IPS DF 4.7 (cell line): ENCODE measurements around the gene SRPRB.

ENCODE experiments used
- DNase-seq: peaks from one replicate; pipeline ENCODE4 v3.0.0-alpha.2; 2013; ENCODE audit warnings: low spot score; ENCODE audit errors: extremely low read depth

Gene SRPRB

GRCh38 chr3:133840055-133840737, 34.6 kb downstream of the SRPRB start:
- no peak for DNase-seq

GRCh38 chr3:133840767-133841166, 35.2 kb downstream of the SRPRB start:
- no peak for DNase-seq

GRCh38 chr3:133841196-133841595, 35.6 kb downstream of the SRPRB start:
- no peak for DNase-seq

DNA sequence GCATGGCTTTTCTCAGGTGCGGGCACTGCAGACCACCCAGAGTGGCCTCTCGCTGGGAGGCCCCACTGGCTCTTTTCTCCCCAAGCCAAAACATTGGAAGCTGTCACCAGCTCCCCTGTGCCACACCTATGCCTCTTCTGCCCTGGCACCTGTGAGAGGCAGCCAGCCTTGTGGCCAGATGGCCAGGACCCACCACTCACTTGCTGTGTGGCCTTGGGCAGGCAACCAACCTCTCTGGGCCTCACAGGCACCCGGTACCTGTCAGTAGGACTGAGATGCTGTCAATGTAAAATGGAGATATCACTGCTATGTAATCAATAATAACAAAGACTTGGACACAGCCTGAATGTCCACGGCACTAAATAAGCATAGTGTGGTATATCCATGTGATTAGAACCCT, 36.5 kb downstream of the SRPRB start:
- no peak for DNase-seq

DNA sequence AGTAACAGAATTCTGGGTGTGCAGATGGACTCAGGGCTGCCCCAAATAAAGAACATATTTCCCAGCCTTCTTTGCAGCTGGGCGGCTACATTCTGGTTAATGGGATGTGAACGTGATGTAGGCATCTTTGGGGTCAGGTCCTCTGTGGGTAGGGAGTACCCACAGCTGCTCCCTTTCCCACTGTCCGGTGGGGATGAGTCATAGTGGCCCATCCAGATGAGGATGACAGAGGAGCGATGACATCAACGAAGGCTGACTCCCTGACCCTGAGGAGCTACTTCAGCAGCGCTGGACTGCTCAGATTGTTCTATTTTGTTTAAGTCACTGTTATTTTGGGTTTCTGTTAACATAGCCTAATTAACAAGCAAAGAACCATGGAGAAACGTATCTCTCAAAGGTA, 38.0 kb downstream of the SRPRB start:
- DNase-seq, result no peak

DNA sequence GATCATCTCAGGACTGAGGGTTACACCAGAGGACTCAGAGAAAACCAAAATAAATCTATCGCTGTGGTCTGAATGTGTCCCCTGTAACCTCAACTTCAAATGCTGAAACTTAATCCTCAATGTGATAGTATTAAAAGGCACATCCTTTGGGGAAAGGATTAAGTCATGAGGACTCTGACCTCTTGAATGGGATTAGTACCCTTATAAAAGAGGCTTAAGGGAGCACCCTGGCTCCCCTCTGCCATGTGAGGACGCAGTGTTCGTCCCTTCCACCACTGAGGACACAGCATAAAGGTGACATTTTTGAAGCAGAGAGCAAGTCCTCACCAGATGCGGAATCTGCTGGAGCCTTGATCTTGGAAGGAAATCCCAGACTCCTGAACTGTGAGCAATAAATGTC, 39.5 kb downstream of the SRPRB start:
- DNase-seq, result no peak

DNA sequence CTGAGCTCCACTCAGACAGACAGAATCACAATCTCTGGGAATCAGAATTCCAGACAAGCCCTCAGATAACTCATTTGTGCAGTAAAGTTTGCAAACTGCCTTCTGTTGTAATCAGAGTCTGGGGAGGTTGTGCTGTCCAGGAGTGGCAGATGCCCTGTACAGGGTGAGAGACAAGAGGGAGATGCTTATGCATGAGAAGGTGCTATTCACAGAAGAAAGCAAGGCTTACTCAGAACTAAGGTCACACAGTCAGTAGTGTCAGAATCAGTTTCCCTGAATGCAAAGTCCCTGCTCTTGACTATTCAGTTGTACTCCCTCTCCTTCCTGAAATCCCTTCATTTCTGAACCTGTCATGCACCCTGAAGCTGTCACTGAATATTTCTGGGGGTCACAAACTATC, 43.7 kb downstream of the SRPRB start:
- no peak for DNase-seq

DNA sequence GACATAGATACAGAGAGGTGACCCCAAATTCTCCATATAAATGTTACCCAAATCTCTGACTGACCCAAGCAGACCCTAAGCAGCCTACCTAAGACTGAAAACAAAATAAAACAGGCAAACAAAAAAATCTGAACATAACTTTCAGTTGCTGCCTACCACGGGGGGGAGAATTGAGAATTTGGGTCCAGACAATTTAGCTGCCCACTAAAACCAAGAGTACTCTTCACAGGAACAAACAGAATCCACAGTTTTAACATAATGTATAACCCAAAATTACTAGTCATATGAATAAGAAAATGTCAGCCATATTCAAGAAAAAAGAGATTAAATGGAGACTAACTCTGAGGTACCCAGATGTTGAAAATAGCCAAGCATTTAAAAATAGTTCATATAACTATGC, 44.4 kb downstream of the SRPRB start:
- DNase-seq, result no peak

GRCh38 chr3:133851266-133851906, 45.8 kb downstream of the SRPRB start:
- DNase-seq, result no peak

- no peak for DNase-seq
These were observed 46.3 kb downstream of the SRPRB start for GRCh38 chr3:133851931-133852330.

- DNase-seq, result no peak
These were observed 47.7 kb downstream of the SRPRB start for GRCh38 chr3:133853063-133853924.

GRCh38 chr3:133853925-133854227, 48.3 kb downstream of the SRPRB start:
- no peak for DNase-seq

GRCh38 chr3:133854264-133855001, 48.8 kb downstream of the SRPRB start:
- DNase-seq, result no peak

GRCh38 chr3:133855002-133855370, 49.4 kb downstream of the SRPRB start:
- no peak for DNase-seq

GRCh38 chr3:133855772-133856171, 50.2 kb downstream of the SRPRB start:
- DNase-seq, result no peak

- no peak for DNase-seq
These were observed 50.7 kb downstream of the SRPRB start for GRCh38 chr3:133856316-133856715.

DNA sequence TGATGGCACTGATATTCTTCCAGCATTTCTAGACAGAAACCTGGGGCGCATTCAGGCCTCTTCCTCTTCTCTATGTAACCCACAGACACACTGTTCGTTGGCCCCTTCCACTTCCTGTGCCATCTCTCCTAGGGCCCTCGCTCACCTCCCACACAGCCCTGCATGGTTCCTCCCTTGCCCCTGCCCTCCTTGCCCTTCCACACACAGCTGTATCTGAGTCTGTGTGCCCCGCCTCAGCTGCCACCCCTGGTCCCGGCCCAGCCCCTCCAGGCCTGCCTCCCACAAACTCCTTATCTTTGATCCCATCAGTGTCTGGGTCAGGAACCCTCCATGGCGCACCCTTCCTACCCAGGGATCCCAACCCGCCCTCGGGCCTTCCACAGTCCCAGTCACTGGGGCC, 52.2 kb downstream of the SRPRB start:
- DNase-seq, result no peak

DNA sequence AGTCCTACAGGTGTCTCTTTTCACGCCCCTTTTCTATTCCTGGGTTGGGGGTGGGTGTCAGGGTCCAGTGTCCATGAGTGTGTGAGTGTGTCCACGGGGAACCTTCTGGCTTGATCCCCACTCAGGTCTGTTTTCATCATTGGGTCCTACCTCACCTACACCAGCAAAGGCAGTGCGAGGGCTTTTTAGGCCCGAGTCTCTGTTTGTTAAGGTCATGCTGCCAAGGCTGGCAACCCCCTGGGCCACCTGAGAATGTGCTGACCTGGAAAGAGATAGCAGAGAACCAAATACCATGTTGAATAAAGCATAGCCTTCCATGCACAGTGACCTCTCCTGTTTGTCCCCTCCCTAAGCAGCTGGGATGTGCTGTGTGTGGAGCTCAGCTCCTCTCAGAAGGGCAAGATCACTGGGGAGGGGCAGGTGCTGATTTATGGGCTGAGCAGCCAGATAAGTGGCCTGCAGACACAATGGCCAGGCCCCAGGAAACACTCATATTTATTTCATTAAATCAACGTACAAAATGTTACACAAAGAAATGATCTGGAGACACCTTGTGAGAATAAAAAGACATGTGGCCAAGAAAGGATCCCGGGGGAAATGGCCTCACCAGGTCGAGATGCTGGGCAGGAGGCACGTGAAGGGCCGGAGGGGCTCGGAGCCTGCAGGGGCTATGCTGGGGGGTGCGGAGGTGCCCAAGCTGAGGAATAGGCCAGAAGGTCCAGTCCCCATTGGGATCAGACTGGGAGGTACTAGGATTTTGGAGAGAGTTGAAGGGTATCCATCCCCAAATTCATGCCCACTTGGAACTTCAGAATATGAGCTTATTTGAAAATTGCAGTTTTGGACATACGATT, 54.0 kb downstream of the SRPRB start:
- no peak for DNase-seq

- DNase-seq, result no peak
These were observed 54.9 kb downstream of the SRPRB start for GRCh38 chr3:133860519-133860918.

- no peak for DNase-seq
These were observed 56.5 kb downstream of the SRPRB start for GRCh38 chr3:133862161-133862560.

- no peak for DNase-seq
These were observed 58.3 kb downstream of the SRPRB start for GRCh38 chr3:133863911-133864310.
